HCT116 (cell line): ENCODE data around the gene CIB4. TPM values are rescaled to one million over a fixed set of nuclear protein-coding genes. Genes with fewer than 3 reads are reported as not detected.

ENCODE experiments used
- ATAC-seq: fragments of 200-7000 bp; cut with Tn5 transposase; 2 replicates; pipeline ENCODE4 v1.9.1; 2020; ENCODE audit warnings: mild to moderate bottlenecking, moderate library complexity
- BruUV-seq: library from RNA; stranded (reverse); fragments of 400-500 nt; replicated peaks from 2 replicates; lab custom pipeline; 2021; lab: Mats Ljungman, UMichigan
- CTCF ChIA-PET: fragments of 300-600 bp; sonication (Branson Sonifier 250); formaldehyde crosslinking; loops from one replicate; lab custom pipeline; 2021; ENCODE audit warnings: antibody characterized with exemption; lab: Charles Lee
- POLR2A ChIA-PET: fragments of 300-600, 350-600 bp; sonication (Branson Sonifier 250); formaldehyde crosslinking; loops from one replicate; lab custom pipeline; 2021; ENCODE audit warnings: antibody characterized with exemption; lab: Charles Lee
- RAD21 ChIA-PET, 2 experiments: fragments of 300-600 bp; sonication (Branson Sonifier 250); formaldehyde crosslinking; loops; one replicate each; lab custom pipeline; 2023; ENCODE audit warnings: low total read pairs in 2 of 2; ENCODE audit not compliant: uncharacterized antibody in 2 of 2, unreplicated experiment in 2 of 2, low non-redundant PET in 1 of 2; lab: Charles Lee
- DNase-seq: peaks from one replicate; pipeline ENCODE4 v3.0.0-alpha.2; 2010; ENCODE audit warnings: low read depth, low spot score
- H2AFZ ChIP-seq: fragments of 200-600 bp; shearing (Covaris generic), sonication (generic); 2 replicates; pipeline ENCODE4 v1.6.1; 2017; ENCODE audit warnings: low read depth, mixed run types, mixed read lengths, antibody characterized with exemption, low read length; ENCODE audit not compliant: poor library complexity, severe bottlenecking
- H3K27ac ChIP-seq: 2 replicates; pipeline ENCODE4 v1.5.1; 2012; ENCODE audit warnings: low read depth, low read length
- H3K27me3 ChIP-seq: fragments of 200-600 bp; sonication (generic); 2 replicates; pipeline ENCODE4 v1.6.1; 2016; ENCODE audit warnings: mixed run types, low read length, mixed read lengths; ENCODE audit not compliant: insufficient read depth
- H3K36me3 ChIP-seq, 2 experiments: fragments of 200-500 bp in 1 of 2; fragments of 200-600 bp in 1 of 2; sonication (Bioruptor generic) in 1 of 2; sonication (generic) in 1 of 2; 2 replicates each; pipeline versions ENCODE4 v1.5.1 to v1.6.1; 2014 to 2016; ENCODE audit warnings: low read length in 2 of 2, inconsistent platforms in 1 of 2, mixed read lengths in 1 of 2, mixed run types in 1 of 2; ENCODE audit not compliant: insufficient read depth in 2 of 2, control insufficient read depth in 1 of 2
- H3K4me1 ChIP-seq, 2 experiments: fragments of 200-600 bp in 1 of 2; sonication (generic) in 1 of 2; 2 replicates each; pipeline versions ENCODE4 v1.5.1 to v1.6.1; 2012 to 2017; ENCODE audit warnings: low read length in 2 of 2, inconsistent platforms in 1 of 2, mild to moderate bottlenecking in 1 of 2, mixed read lengths in 1 of 2, mixed run types in 1 of 2, moderate library complexity in 1 of 2; ENCODE audit not compliant: insufficient read depth in 2 of 2, control insufficient read depth in 1 of 2
- H3K4me2 ChIP-seq: fragments of 200-600 bp; sonication (generic); 2 replicates; pipeline ENCODE4 v1.6.1; 2017; ENCODE audit warnings: mixed run types, low read length, mixed read lengths
- H3K4me3 ChIP-seq, 2 experiments: fragments of 200-600 bp in 1 of 2; sonication (generic) in 1 of 2; replicated peaks in 1 of 2; 2 replicates each; pipeline ENCODE4 v1.5.1; 2011 to 2016; ENCODE audit warnings: low read length in 2 of 2, control low read depth in 1 of 2, low read depth in 1 of 2, mild to moderate bottlenecking in 1 of 2, mixed read lengths in 1 of 2, mixed run types in 1 of 2
- H3K79me2 ChIP-seq: fragments of 200-600 bp; sonication (generic); 2 replicates; pipeline ENCODE4 v1.6.1; 2017; ENCODE audit warnings: mild to moderate bottlenecking, mixed run types, low read length, moderate library complexity, mixed read lengths; ENCODE audit not compliant: insufficient read depth
- H3K9ac ChIP-seq: fragments of 200-600 bp; sonication (generic); 2 replicates; pipeline ENCODE4 v1.6.1; 2016; ENCODE audit warnings: low read length, mixed read lengths
- H3K9me2 ChIP-seq: fragments of 200-600 bp; sonication (generic), shearing (Covaris generic); 2 replicates; pipeline ENCODE4 v1.6.1; 2017; ENCODE audit warnings: mixed run types, mild to moderate bottlenecking, moderate library complexity; ENCODE audit not compliant: insufficient read depth
- H3K9me3 ChIP-seq, 2 experiments: fragments of 200-500 bp in 1 of 2; fragments of 200-600 bp in 1 of 2; sonication (Bioruptor generic) in 1 of 2; sonication (generic) in 1 of 2; 2 replicates each; pipeline ENCODE4 v1.6.1; 2014 to 2017; ENCODE audit warnings: low read length in 2 of 2, mixed read lengths in 2 of 2, inconsistent platforms in 1 of 2, low read depth in 1 of 2, mild to moderate bottlenecking in 1 of 2, mixed run types in 1 of 2, moderate library complexity in 1 of 2; ENCODE audit not compliant: control insufficient read depth in 1 of 2, insufficient read depth in 1 of 2
- H4K20me1 ChIP-seq: fragments of 200-600 bp; sonication (generic), shearing (Covaris generic); 2 replicates; pipeline ENCODE4 v1.6.1; 2017; ENCODE audit warnings: mixed run types, mild to moderate bottlenecking, moderate library complexity; ENCODE audit not compliant: insufficient read depth
- CTCF ChIP-seq, 3 experiments: fragments of 200-600 bp in 1 of 3; sonication (generic) in 1 of 3; IDR thresholded peaks in 2 of 3; conservative IDR thresholded peaks in 1 of 3; 2 replicates each; pipeline ENCODE4 v1.5.1; 2012 to 2017; ENCODE audit warnings: low read depth in 2 of 3, low read length in 2 of 3, antibody characterized with exemption in 1 of 3, borderline replicate concordance in 1 of 3, control low read depth in 1 of 3, mild to moderate bottlenecking in 1 of 3, mixed read lengths in 1 of 3, mixed run types in 1 of 3, moderate library complexity in 1 of 3; ENCODE audit not compliant: insufficient read depth in 1 of 3
- ELF1 ChIP-seq: IDR thresholded peaks from 2 replicates; pipeline ENCODE4 v1.6.1; 2012; ENCODE audit warnings: low read depth, borderline replicate concordance
- RAD21 ChIP-seq: IDR thresholded peaks from 2 replicates; pipeline ENCODE4 v1.6.1; 2012; ENCODE audit warnings: low read depth, mild to moderate bottlenecking
- REST ChIP-seq: IDR thresholded peaks from 2 replicates; pipeline ENCODE4 v1.6.1; 2012; ENCODE audit warnings: low read depth
- SRF ChIP-seq: IDR thresholded peaks from 2 replicates; pipeline ENCODE4 v1.6.1; 2012; ENCODE audit warnings: low read depth
- TCF7L2 ChIP-seq: IDR thresholded peaks from 2 replicates; pipeline ENCODE4 v1.7.0; 2011; ENCODE audit warnings: borderline replicate concordance, inconsistent platforms; ENCODE audit not compliant: insufficient read depth, insufficient read length; ENCODE audit errors: extremely low read depth
- ZFX ChIP-seq: fragments of 450-650 bp; IDR thresholded peaks from 2 replicates; pipeline ENCODE4 v1.6.1; 2017
- ZNF274 ChIP-seq: fragments of 200-500 bp; sonication (Bioruptor generic); IDR thresholded peaks from 2 replicates; pipeline ENCODE4 v1.6.1; 2014; ENCODE audit warnings: mild to moderate bottlenecking, low read depth, low read length, inconsistent platforms
- intact Hi-C: fragments of 100-400 bp; cut with micrococcal nuclease; formaldehyde crosslinking; loops from 2 replicates; pipeline ENCODE4 v1.10.0; 2022
- total RNA-seq: library from RNA; stranded (reverse); gene quantifications from one replicate; pipeline ENCODE4 v1.2.1, GENCODE V29; 2021; ENCODE audit not compliant: unreplicated experiment

Gene CIB4
- total RNA-seq, 1 experiment from 2014 or later: not detected

- Histone ChIP-seq H3K4me3 (no peak overlapping the region), H4K20me1 (no peaks in the 10 kb centered on the region), H3K9me3 (no peaks in the 10 kb centered on the region), H3K9me2 (no peaks in the 10 kb centered on the region), H3K79me2 (no peaks in the 10 kb centered on the region), H2AFZ (no peak overlapping the region), H3K27me3 (peaks cover 6% of the 10 kb centered on the region; the same call in 1 of the 2 replicates), H3K4me2 (no peak overlapping the region), H3K36me3 (no peaks in the 10 kb centered on the region), H3K27ac (no peak overlapping the region), H3K4me1 (no peaks in the 10 kb centered on the region), H3K9ac (no peak overlapping the region)
- intact Hi-C loops: loop anchor here (2.0 kb wide), 1 partner anchor 129 kb away; no protein-coding TSS in a partner anchor
- TF ChIP-seq ZFX (0 out of 2 replicates have a peak, but pooled peaks have one; percentile 20), ELF1 (no peak), TCF7L2 (peak; percentile 45), ZNF274 (no peak)
- BruUV-seq: no TSS peak
- DNase-seq (no peak), ATAC-seq (no peak)
- ChIA-PET RAD21 (interaction anchor here in 1 of 2 experiments (1.0 to 1.5 kb wide), 2 partner anchors 10 to 129 kb away, joined by 3 to 9 read pairs; no protein-coding TSS in a partner anchor), CTCF (interaction anchor here (1.0 to 2.3 kb wide), 6 partner anchors 10 to 153 kb away, joined by 3 to 30 read pairs (median 7); no protein-coding TSS in a partner anchor), POLR2A (no interaction called here)
Measured at GRCh38 chr2:26615860-26616705, 25.1 kb downstream of the CIB4 start.

GRCh38 chr2:26615336-26615859 lies 25.8 kb downstream of the CIB4 start:
- ChIA-PET CTCF (interaction anchor here (0.7 to 2.3 kb wide), 7 partner anchors 9 to 154 kb away, joined by 3 to 30 read pairs (median 5); no protein-coding TSS in a partner anchor), RAD21 (interaction anchor here (0.7 to 1.5 kb wide), 3 partner anchors 9 to 130 kb away, joined by 3 to 9 read pairs (median 3); no protein-coding TSS in a partner anchor), POLR2A (no interaction called here)
- DNase-seq: peak; percentile 29
- Histone ChIP-seq H4K20me1 (no peaks in the 10 kb centered on the region), H3K79me2 (no peaks in the 10 kb centered on the region), H3K4me2 (no peak overlapping the region), H3K9me3 (no peaks in the 10 kb centered on the region), H3K27ac (no peak overlapping the region), H3K9me2 (no peaks in the 10 kb centered on the region), H3K4me3 (no peak overlapping the region), H3K9ac (no peak overlapping the region), H3K4me1 (no peaks in the 10 kb centered on the region), H3K36me3 (no peaks in the 10 kb centered on the region), H3K27me3 (peaks cover 6% of the 10 kb centered on the region; the same call in 1 of the 2 replicates), H2AFZ (no peak overlapping the region)
- peak; percentile 48 to 94 (median 48); a peak in 5 of 6 replicates for TF ChIP-seq CTCF (IDR thresholded peaks at IDR 0.05 in 2 of 3, conservative IDR thresholded peaks at IDR 0.05 in 1 of 3; ENCODE audit: borderline replicate concordance in 1 of 3, insufficient read depth in 1 of 3, low read depth in 2 of 3, low read length in 2 of 3)
- TF ChIP-seq REST: no peak
- no peak for TF ChIP-seq SRF
- no peak for TF ChIP-seq ZFX
- TF ChIP-seq RAD21: peak; percentile 76
- intact Hi-C loops: loop anchor here (2.0 kb wide), 1 partner anchor 129 kb away; no protein-coding TSS in a partner anchor
- ATAC-seq: peak; percentile 90
- no TSS peak for BruUV-seq
